HepG2 (cell line): ENCODE results near the gene SPOCD1. TPM values are rescaled to one million over a fixed set of nuclear protein-coding genes. Genes with fewer than 3 reads are reported as not detected.

Experiments used
- ATF5 ChIP-seq: sonication (generic); formaldehyde crosslinking; IDR thresholded peaks from 2 replicates; pipeline ENCODE4 v1.4.0; 2020; ENCODE audit warnings: mild to moderate bottlenecking, low read depth, missing genetic modification reagents
- DRAP1 ChIP-seq: IDR thresholded peaks from 2 replicates; pipeline ENCODE4 v1.6.1; 2016; ENCODE audit warnings: missing genetic modification reagents, missing compliant biosample characterization
- HNRNPK ChIP-seq: fragments of 200-400 bp; formaldehyde crosslinking; IDR thresholded peaks from 2 replicates; pipeline ENCODE4 v1.6.1; 2018; ENCODE audit warnings: low read length, low read depth, moderate library complexity, mild to moderate bottlenecking; ENCODE audit not compliant: poor library complexity, severe bottlenecking
- PAX8 ChIP-seq: sonication (generic); formaldehyde crosslinking; IDR thresholded peaks from 2 replicates; pipeline ENCODE4 v1.8.0; 2022; ENCODE audit warnings: mild to moderate bottlenecking, missing genetic modification reagents, borderline replicate concordance
- PHF8 ChIP-seq: sonication (generic); formaldehyde crosslinking; IDR thresholded peaks from 2 replicates; pipeline ENCODE4 v1.5.0; 2020; ENCODE audit warnings: missing genetic modification reagents
- PLRG1 ChIP-seq: fragments of 450-650 bp; conservative IDR thresholded peaks from 2 replicates; pipeline ENCODE4 v1.6.1; 2016
- SKIL ChIP-seq: sonication (generic); formaldehyde crosslinking; IDR thresholded peaks from 2 replicates; pipeline ENCODE4 v1.8.0; 2022; ENCODE audit warnings: missing genetic modification reagents, mild to moderate bottlenecking, moderate library complexity, borderline replicate concordance
- SRY ChIP-seq: sonication (generic); formaldehyde crosslinking; IDR thresholded peaks from 2 replicates; pipeline ENCODE4 v1.8.0; 2022; ENCODE audit warnings: mild to moderate bottlenecking, missing genetic modification reagents
- ZFP36 ChIP-seq: fragments of 150-350 bp; IDR thresholded peaks from 2 replicates; pipeline ENCODE4 v1.6.1; 2018; ENCODE audit warnings: borderline replicate concordance, low read length, low read depth; ENCODE audit not compliant: partially characterized antibody
- ZNF510 ChIP-seq: sonication (generic); formaldehyde crosslinking; IDR thresholded peaks from 2 replicates; pipeline ENCODE4 v1.4.0; 2020; ENCODE audit warnings: low read depth, mild to moderate bottlenecking, missing genetic modification reagents
- ZNF564 ChIP-seq: sonication (generic); formaldehyde crosslinking; IDR thresholded peaks from 2 replicates; pipeline ENCODE4 v1.8.1; 2023; ENCODE audit warnings: mild to moderate bottlenecking, missing genetic modification reagents
- polyA plus RNA-seq, 8 experiments: library from polyadenylated mRNA; depleted of rRNA in 3 of 8; stranded (reverse) in 7 of 8; unstranded in 1 of 8; fragments of >200 nt; fragmentation: Illumina TruSeq in 4 of 8; extraction: Trizol in 4 of 8; gene quantifications; 2 replicates each; pipeline versions ENCODE4 v1.2.1 to v1.2.3, GENCODE V29; 2011 to 2016; ENCODE audit warnings: low read depth in 4 of 8, missing spikeins in 1 of 8, mixed read lengths in 1 of 8; ENCODE audit not compliant: insufficient read depth in 1 of 8
- total RNA-seq, 5 experiments: library from RNA; depleted of rRNA; stranded (reverse); fragments of >200 nt; fragmentation: Illumina TruSeq; extraction: Trizol; gene quantifications; 2 replicates each; pipeline ENCODE4 v1.2.3, GENCODE V29; 2016; ENCODE audit warnings: low read depth in 1 of 5

The SPOCD1 gene
- total and polyA plus RNA-seq, 2 of the 13 experiments (the other 11 are each of a cell fraction or from before 2014, with no cell fraction given) = 0.24 to 0.29 TPM

- TF ChIP-seq ZNF564 (no peak), PHF8 (CRISPR knock-in tag) (no peak), HNRNPK (no peak), ZNF510 (CRISPR knock-in tag) (no peak), ATF5 (CRISPR knock-in tag) (no peak), SKIL (CRISPR knock-in tag) (no peak), DRAP1 (CRISPR knock-in tag) (no peak), PAX8 (no peak), ZFP36 (no peak), PLRG1 (no peak), SRY (CRISPR knock-in tag) (no peak)
Observed at GRCh38 chr1:31828926-31829690, 13.3 kb upstream of the SPOCD1 start (continued).
